Activated B cell treated with CpG ODN at 0.5 μM for 24 hours (primary cell): ENCODE data around the gene GPR107. TPM values are rescaled to one million over a fixed set of nuclear protein-coding genes. Genes with fewer than 3 reads are reported as not detected.

Source experiments
- ATAC-seq: fragments of 200-7000 bp; cut with Tn5 transposase; one replicate; pipeline ENCODE4 v1.10.0; 2021; ENCODE audit warnings: low read depth, mild to moderate bottlenecking, moderate library complexity
- CTCF ChIA-PET: fragments of 350-600 bp; sonication (Branson Sonifier 250); formaldehyde crosslinking; loops from one replicate; lab custom pipeline; 2021; ENCODE audit warnings: antibody characterized with exemption; lab: Charles Lee
- POLR2A ChIA-PET: fragments of 350-600 bp; sonication (Branson Sonifier 250); formaldehyde crosslinking; loops from one replicate; lab custom pipeline; 2021; ENCODE audit warnings: antibody characterized with exemption; lab: Charles Lee
- DNase-seq: peaks from one replicate; pipeline ENCODE4 v3.0.0; 2022
- H3K27ac Mint-ChIP-seq: one replicate; pipeline ENCODE4 v1.8.0; 2020; ENCODE audit warnings: mixed read lengths
- H3K27me3 Mint-ChIP-seq: one replicate; pipeline ENCODE4 v1.8.0; 2021; ENCODE audit warnings: mixed read lengths
- H3K36me3 Mint-ChIP-seq: one replicate; pipeline ENCODE4 v1.8.0; 2021; ENCODE audit warnings: low read depth, mixed read lengths
- H3K4me1 Mint-ChIP-seq: one replicate; pipeline ENCODE4 v1.8.0; 2021; ENCODE audit warnings: mixed read lengths
- H3K4me3 Mint-ChIP-seq: one replicate; pipeline ENCODE4 v1.8.0; 2020; ENCODE audit warnings: mild to moderate bottlenecking, mixed read lengths
- H3K9me3 Mint-ChIP-seq: one replicate; pipeline ENCODE4 v1.8.0; 2020; ENCODE audit warnings: mixed read lengths
- CTCF ChIP-seq: fragments of 200-600 bp; IDR thresholded peaks from one replicate; pipeline ENCODE4 v1.8.0; 2022; ENCODE audit warnings: antibody characterized with exemption, mild to moderate bottlenecking
- intact Hi-C: fragments of 100-400 bp; cut with micrococcal nuclease; formaldehyde crosslinking; loops from one replicate; pipeline ENCODE4 v1.15.1; 2024
- total RNA-seq: library from RNA; stranded (reverse); gene quantifications from 2 replicates; pipeline ENCODE4 v1.2.3, GENCODE V29; 2022

GPR107 gene
- total RNA-seq, 1 donor from 2014 or later, result 19.6 TPM

- Mint-ChIP-seq H3K36me3 (peaks cover 46% of the 10 kb centered on the region), H3K27ac (peak overlapping the region; percentile 99), H3K4me1 (peaks cover 49% of the 10 kb centered on the region), H3K27me3 (no peaks in the 10 kb centered on the region), H3K9me3 (no peaks in the 10 kb centered on the region), H3K4me3 (no peak overlapping the region)
- no peak for ATAC-seq
- no peak for TF ChIP-seq CTCF
- DNase-seq, result no peak
- intact Hi-C loops, result no loop called here
- POLR2A ChIA-PET, result interaction anchor here (1.6 to 2.5 kb wide), 2 partner anchors 84 to 291 kb away, joined by 9 to 10 read pairs; partner anchors contain the start of genes C9orf78, FNBP1 and USP20
- CTCF ChIA-PET, result interaction anchor here (0.7 kb wide), 1 partner anchor 15 kb away, joined by 4 read pairs; no protein-coding TSS in a partner anchor
These were observed 73.2 kb downstream of the GPR107 start for GRCh38 chr9:130126721-130127433.

- intact Hi-C loops, result loop anchor here (1.0 kb wide), 3 partner anchors 21 to 240 kb away; no protein-coding TSS in a partner anchor
- Mint-ChIP-seq H3K36me3 (peaks cover 43% of the 10 kb centered on the region), H3K4me1 (peaks cover 39% of the 10 kb centered on the region), H3K27me3 (no peaks in the 10 kb centered on the region), H3K4me3 (peak overlapping the region; percentile 83), H3K27ac (peak overlapping the region; percentile 99), H3K9me3 (no peaks in the 10 kb centered on the region)
- CTCF ChIA-PET, result interaction anchor here (1.2 to 1.7 kb wide), 2 partner anchors 21 to 108 kb away, joined by 3 to 16 read pairs; no protein-coding TSS in a partner anchor
- DNase-seq (peak; percentile 41), ATAC-seq (peak; percentile 66)
- POLR2A ChIA-PET, result interaction anchor here (0.6 to 2.5 kb wide), 20 partner anchors 11 to 390 kb away, joined by 3 to 23 read pairs (median 6); partner anchors contain the start of genes C9orf78, FNBP1, TOR1A and USP20
- TF ChIP-seq CTCF, result no peak
These were observed 74.5 kb downstream of the GPR107 start for GRCh38 chr9:130128251-130128650.

GRCh38 chr9:130128733-130129431 lies 75.2 kb downstream of the GPR107 start:
- no peak for TF ChIP-seq CTCF
- no peaks in the 10 kb centered on the region for H3K9me3 Mint-ChIP-seq
- intact Hi-C loops, result loop anchor here (1.0 kb wide), 5 partner anchors 22 to 241 kb away; partner anchors contain the start of gene FNBP1
- CTCF ChIA-PET, result interaction anchor here (1.0 to 1.7 kb wide), 3 partner anchors 22 to 111 kb away, joined by 3 to 16 read pairs (median 3); no protein-coding TSS in a partner anchor
- H3K27ac Mint-ChIP-seq, result peak overlapping the region; percentile 99
- DNase-seq (peak; percentile 50), ATAC-seq (peak; percentile 79)
- peaks cover 39% of the 10 kb centered on the region for H3K4me1 Mint-ChIP-seq
- POLR2A ChIA-PET, result interaction anchor here (0.5 to 2.5 kb wide), 20 partner anchors 11 to 458 kb away, joined by 3 to 23 read pairs (median 6); partner anchors contain the start of genes C9orf78, FNBP1, TOR1A and USP20
- peak overlapping the region; percentile 83 for H3K4me3 Mint-ChIP-seq
- no peaks in the 10 kb centered on the region for H3K27me3 Mint-ChIP-seq
- peaks cover 44% of the 10 kb centered on the region for H3K36me3 Mint-ChIP-seq

GRCh38 chr9:130129432-130130061 lies 75.8 kb downstream of the GPR107 start:
- Mint-ChIP-seq H3K4me3 (peak overlapping the region; percentile 83), H3K27me3 (no peaks in the 10 kb centered on the region), H3K36me3 (peaks cover 39% of the 10 kb centered on the region), H3K4me1 (peaks cover 39% of the 10 kb centered on the region), H3K9me3 (no peaks in the 10 kb centered on the region), H3K27ac (peak overlapping the region; percentile 99)
- DNase-seq, result no peak
- ATAC-seq, result no peak
- ChIA-PET CTCF (interaction anchor here (1.0 kb wide), 1 partner anchor 111 kb away, joined by 3 read pairs; no protein-coding TSS in a partner anchor), POLR2A (interaction anchor here (0.5 to 2.5 kb wide), 11 partner anchors 12 to 457 kb away, joined by 3 to 23 read pairs (median 6); partner anchors contain the start of genes C9orf78 and USP20)
- TF ChIP-seq CTCF, result no peak
- intact Hi-C loops, result loop anchor here (1.0 kb wide), 2 partner anchors 86 to 111 kb away; partner anchors contain the start of gene FNBP1
